ENCODE results near the gene PAQR9.

GRCh38 chr3:142940472-142940871 is 23.0 kb downstream of the PAQR9 start:
- TF ChIP-seq CTCF (IDR thresholded peaks at IDR 0.05): no peak
- TF ChIP-seq POLR2A (IDR thresholded peaks at IDR 0.05): no peak
- no peak for TF ChIP-seq EP300 (IDR thresholded peaks at IDR 0.05)
